Measurements from ENCODE around the gene CNTNAP5. TPM values are rescaled to one million over a fixed set of nuclear protein-coding genes. Genes with fewer than 3 reads are reported as not detected.

Gene CNTNAP5
- total RNA-seq, 1 experiment from 2014 or later = 0.48 TPM

DNA sequence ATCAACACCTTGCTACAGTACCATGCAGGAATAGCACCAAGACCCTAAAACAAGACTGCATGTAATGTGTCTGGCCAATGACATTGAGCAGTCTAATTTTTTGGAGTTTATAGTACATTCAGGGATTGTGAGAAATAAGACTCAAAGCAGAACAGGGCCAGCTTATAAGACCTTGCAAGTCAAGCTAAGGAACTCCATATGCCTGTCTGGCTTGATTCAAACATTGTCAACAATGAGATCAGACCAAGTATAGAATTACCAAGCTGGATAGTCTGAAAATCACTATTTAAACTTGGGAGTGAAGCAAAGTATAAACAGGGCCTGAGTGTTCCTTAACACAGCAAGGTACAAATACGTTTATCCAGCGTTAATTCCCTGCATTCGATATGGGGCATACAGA is 370.9 kb downstream of the CNTNAP5 start:
- Histone ChIP-seq H2BK12ac (ENCODE audit: insufficient read length, low read depth, low read length) (no peak overlapping the region), H3K79me1 (ENCODE audit: insufficient read depth, low read depth, low read length, poor library complexity, severe bottlenecking) (no peaks in the 10 kb centered on the region), H3K4me1 (ENCODE audit: insufficient read depth, low read length) (no peaks in the 10 kb centered on the region), H2BK5ac (ENCODE audit: insufficient read length, low read length) (no peak overlapping the region), H2BK20ac (ENCODE audit: low read depth, low read length, poor library complexity, severe bottlenecking) (no peak overlapping the region), H2AK5ac (ENCODE audit: insufficient read length, low read length) (no peak overlapping the region), H3K23me2 (ENCODE audit: insufficient read length, low read depth, low read length, poor library complexity, severe bottlenecking) (no peaks in the 10 kb centered on the region), H3K23ac (ENCODE audit: insufficient read length, low read depth, low read length) (no peak overlapping the region), H4K20me1 (ENCODE audit: control insufficient read depth, insufficient read depth, insufficient read length) (no peaks in the 10 kb centered on the region), H2AFZ (ENCODE audit: low read length) (no peak overlapping the region), H4K5ac (ENCODE audit: insufficient read length, low read depth, low read length) (no peak overlapping the region), H4K8ac (replicated peaks; ENCODE audit: insufficient read length, low read depth, low read length) (no peak overlapping the region), H2BK15ac (ENCODE audit: low read depth, low read length) (no peak overlapping the region), H3K9ac (ENCODE audit: extremely low read depth, insufficient read length, low read length) (no peak overlapping the region), H3K4ac (ENCODE audit: low read depth, low read length) (no peak overlapping the region), H3K56ac (ENCODE audit: insufficient read length, low read depth, low read length) (no peak overlapping the region), H4K91ac (ENCODE audit: insufficient read length, low read depth, low read length) (no peak overlapping the region), H3K14ac (ENCODE audit: insufficient read depth, low read length) (no peak overlapping the region), H3K9me3 (ENCODE audit: control insufficient read depth, low read depth, low read length) (no peaks in the 10 kb centered on the region), H3K27me3 (ENCODE audit: insufficient read depth, low read length) (no peaks in the 10 kb centered on the region), H3K4me2 (ENCODE audit: insufficient read depth, insufficient read length, low read length) (no peak overlapping the region), H3T11ph (ENCODE audit: low read length) (no peak overlapping the region), H2BK120ac (ENCODE audit: low read depth, low read length, poor library complexity, severe bottlenecking) (no peak overlapping the region), H3K79me2 (ENCODE audit: insufficient read depth, low read length) (no peaks in the 10 kb centered on the region), H3K18ac (ENCODE audit: insufficient read length, low read depth, low read length) (no peak overlapping the region), H3K27ac (ENCODE audit: insufficient read length, low read depth, low read length) (no peak overlapping the region)
- Mint-ChIP-seq H3K9me3 (no peaks in the 10 kb centered on the region), H3K27ac (no peak overlapping the region), H3K36me3 (ENCODE audit: insufficient read depth in 1 of 3, low read depth in 3 of 3) (no peaks in the 10 kb centered on the region), H3K4me3 (no peak overlapping the region), H3K4me1 (peaks cover 0 to 2% of the 10 kb centered on the region in 2 experiments; a peak in 1 of 4 replicates), H3K27me3 (ENCODE audit: low read depth) (no peaks in the 10 kb centered on the region)
- no CpG with 5 or more reads among the region's 3 CpGs for WGBS (ENCODE audit: extremely low coverage, insufficient read length, low lambda C conversion rate)
- no peak for DNase-seq
- TF ChIP-seq, protein P1, sequence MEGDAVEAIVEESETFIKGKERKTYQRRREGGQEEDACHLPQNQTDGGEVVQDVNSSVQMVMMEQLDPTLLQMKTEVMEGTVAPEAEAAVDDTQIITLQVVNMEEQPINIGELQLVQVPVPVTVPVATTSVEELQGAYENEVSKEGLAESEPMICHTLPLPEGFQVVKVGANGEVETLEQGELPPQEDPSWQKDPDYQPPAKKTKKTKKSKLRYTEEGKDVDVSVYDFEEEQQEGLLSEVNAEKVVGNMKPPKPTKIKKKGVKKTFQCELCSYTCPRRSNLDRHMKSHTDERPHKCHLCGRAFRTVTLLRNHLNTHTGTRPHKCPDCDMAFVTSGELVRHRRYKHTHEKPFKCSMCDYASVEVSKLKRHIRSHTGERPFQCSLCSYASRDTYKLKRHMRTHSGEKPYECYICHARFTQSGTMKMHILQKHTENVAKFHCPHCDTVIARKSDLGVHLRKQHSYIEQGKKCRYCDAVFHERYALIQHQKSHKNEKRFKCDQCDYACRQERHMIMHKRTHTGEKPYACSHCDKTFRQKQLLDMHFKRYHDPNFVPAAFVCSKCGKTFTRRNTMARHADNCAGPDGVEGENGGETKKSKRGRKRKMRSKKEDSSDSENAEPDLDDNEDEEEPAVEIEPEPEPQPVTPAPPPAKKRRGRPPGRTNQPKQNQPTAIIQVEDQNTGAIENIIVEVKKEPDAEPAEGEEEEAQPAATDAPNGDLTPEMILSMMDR (conservative IDR thresholded peaks at IDR 0.05) = no peak
